CD4-positive, alpha-beta T cell treated with Interleukin-6 for 4 hours (primary cell): ENCODE data around the gene MDC1.

ENCODE experiments used
- DNase-seq: peaks from one replicate; pipeline ENCODE4 v3.0.0-alpha.2; 2020; ENCODE audit warnings: mixed read lengths

MDC1 gene

GRCh38 chr6:30747902-30748769, 31.1 kb upstream of the MDC1 start:
- DNase-seq = no peak

- no peak for DNase-seq
Observed at GRCh38 chr6:30747300-30747687, 30.2 kb upstream of the MDC1 start.

GRCh38 chr6:30744054-30744805, 27.1 kb upstream of the MDC1 start, which contains the start of gene IER3:
IER3 (minus strand) TSS chr6:30744547; CDS start chr6:30744518, 29 bp downstream.
- DNase-seq = peak; percentile 74

GRCh38 chr6:30743099-30744053, 26.3 kb upstream of the MDC1 start:
- DNase-seq = peak; percentile 57

GRCh38 chr6:30742316-30743098, 25.4 kb upstream of the MDC1 start, which contains the start of gene FLOT1:
FLOT1 (minus strand) TSS chr6:30742687; CDS start chr6:30742189, 498 bp downstream.
- peak; percentile 87 for DNase-seq

- DNase-seq = no peak
Observed at GRCh38 chr6:30741789-30742315, 24.8 kb upstream of the MDC1 start.

- DNase-seq = no peak
Observed at GRCh38 chr6:30741063-30741779, 24.1 kb upstream of the MDC1 start.

GRCh38 chr6:30740540-30740870, 23.4 kb upstream of the MDC1 start:
- DNase-seq = no peak

- DNase-seq = no peak
Observed at GRCh38 chr6:30738532-30738931, 21.5 kb upstream of the MDC1 start.

GRCh38 chr6:30735668-30736314, 18.7 kb upstream of the MDC1 start:
- no peak for DNase-seq

- DNase-seq = no peak
Observed at GRCh38 chr6:30732237-30732943, 15.3 kb upstream of the MDC1 start.

- peak; percentile 92 for DNase-seq
Observed at GRCh38 chr6:30730601-30731435, 13.7 kb upstream of the MDC1 start.

- DNase-seq = no peak
Observed at GRCh38 chr6:30727920-30728553, 11.0 kb upstream of the MDC1 start.

GRCh38 chr6:30726506-30727413, 9.7 kb upstream of the MDC1 start:
- no peak for DNase-seq

- DNase-seq = no peak
Observed at GRCh38 chr6:30725713-30726505, 8.8 kb upstream of the MDC1 start.
